GM19455 (cell line): ENCODE results near the gene TMEM184B.

Experiments
- ATAC-seq: cut with Tn5 transposase; IDR thresholded peaks from one replicate; pipeline ENCODE4 v1.9.1; 2021; ENCODE audit not compliant: unreplicated experiment

Gene TMEM184B

DNA sequence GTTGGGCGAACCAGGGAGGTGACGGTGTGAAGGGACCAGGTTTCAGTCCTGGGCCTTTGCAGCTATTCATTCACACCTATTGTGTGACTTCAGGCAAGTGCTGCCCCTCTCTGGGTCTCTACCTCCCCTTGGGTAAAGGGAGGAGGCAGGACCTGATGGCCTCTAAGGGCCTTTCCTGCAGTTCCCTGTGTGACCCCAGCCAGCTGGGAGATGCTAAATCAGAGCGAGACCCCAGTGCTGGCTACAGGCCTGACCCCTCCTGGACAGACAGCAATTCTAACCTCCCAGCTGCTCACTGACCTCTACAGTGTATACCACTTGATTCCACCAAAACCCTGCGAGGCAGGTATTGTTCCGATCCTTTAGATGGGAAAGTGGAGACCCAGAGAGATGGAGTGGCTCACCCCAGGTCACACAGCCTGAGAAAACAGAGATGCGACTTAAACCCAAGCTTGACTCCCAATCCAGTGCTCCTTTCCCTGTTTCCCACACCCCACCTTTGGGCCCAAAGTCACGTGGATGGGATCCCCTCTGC lies 64.8 kb downstream of the TMEM184B start:
- ATAC-seq: no peak

- no peak for ATAC-seq
Observed at GRCh38 chr22:38205261-38206128, 67.3 kb downstream of the TMEM184B start.

- no peak for ATAC-seq
Observed at GRCh38 chr22:38204784-38205183, 68.0 kb downstream of the TMEM184B start.

DNA sequence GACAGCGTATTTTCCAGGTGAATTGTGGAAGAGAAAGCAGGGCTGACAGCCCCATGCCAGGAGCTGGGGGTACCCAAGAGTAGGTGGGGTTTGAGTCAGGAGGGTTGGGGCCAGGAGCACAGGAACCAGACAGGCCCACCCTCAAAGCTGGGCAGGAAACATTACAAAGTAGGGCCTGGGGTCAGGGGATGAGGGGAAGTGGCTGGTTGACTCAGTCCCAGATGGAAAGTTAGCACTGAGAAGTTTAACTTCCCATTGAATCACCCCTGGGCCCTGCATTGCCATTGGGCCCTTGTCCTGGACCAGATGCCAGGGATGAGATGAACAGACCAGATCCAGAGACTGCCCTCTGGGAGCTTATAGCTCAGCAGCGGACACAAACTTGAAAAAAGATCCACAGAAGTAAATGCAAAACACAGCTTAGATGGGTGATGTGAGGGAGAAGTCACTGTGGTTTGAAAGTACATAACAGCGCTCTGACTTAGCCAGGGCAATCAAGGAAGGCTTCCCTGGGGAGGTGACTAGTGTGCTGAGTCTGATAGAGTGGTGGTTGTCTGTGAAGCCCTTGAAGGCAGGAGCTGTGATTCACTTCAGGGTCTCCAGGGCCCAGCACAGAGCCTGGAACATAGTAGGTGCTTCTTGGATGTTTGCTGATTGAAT lies 68.8 kb downstream of the TMEM184B start:
- no peak for ATAC-seq

DNA sequence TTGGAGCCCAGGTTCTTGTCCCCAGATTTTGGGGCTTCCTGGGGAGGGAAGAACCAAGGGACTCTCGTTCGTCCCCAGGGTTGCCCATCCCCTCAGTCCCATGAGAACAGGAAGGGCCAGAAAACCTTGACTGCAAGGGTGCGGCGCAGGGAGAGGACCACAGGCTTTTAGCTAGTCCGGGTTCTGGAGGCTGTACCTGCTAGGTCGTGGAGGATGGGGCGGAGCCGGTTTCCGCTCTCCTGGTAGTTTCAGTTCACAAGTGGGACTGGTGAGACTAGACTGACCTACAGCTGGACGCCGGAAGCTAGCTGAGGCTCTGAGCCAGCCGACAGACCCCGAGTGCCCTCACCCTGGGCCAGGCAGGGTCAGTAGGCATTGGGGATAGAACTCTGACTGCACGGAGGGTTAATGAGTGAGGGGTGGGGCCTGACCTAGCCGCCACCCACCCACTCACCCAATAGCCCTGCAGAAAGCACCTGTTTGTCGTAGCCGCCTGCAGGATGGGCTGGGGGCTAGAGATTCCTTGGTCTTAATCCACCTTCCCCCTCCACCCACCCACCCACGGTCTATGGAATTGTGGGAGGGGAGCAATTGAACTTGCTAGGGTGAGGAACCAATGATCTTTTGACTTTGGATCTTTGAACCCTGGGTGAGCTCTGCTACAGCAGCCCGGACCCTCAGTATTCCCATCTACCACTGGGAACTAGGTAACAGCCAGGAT lies 69.6 kb downstream of the TMEM184B start:
- no peak for ATAC-seq

GRCh38 chr22:38202437-38203089 lies 70.2 kb downstream of the TMEM184B start:
- peak; percentile 10 for ATAC-seq

- ATAC-seq: peak; percentile 56
Observed at GRCh38 chr22:38201711-38202436, 70.9 kb downstream of the TMEM184B start, which contains the start of gene MAFF. TSS of gene MAFF (plus strand) at chr22:38201994. CDS start at chr22:38213854, 11,860 bp downstream.

- no peak for ATAC-seq
Observed at GRCh38 chr22:38201371-38201710, 71.5 kb downstream of the TMEM184B start.

DNA sequence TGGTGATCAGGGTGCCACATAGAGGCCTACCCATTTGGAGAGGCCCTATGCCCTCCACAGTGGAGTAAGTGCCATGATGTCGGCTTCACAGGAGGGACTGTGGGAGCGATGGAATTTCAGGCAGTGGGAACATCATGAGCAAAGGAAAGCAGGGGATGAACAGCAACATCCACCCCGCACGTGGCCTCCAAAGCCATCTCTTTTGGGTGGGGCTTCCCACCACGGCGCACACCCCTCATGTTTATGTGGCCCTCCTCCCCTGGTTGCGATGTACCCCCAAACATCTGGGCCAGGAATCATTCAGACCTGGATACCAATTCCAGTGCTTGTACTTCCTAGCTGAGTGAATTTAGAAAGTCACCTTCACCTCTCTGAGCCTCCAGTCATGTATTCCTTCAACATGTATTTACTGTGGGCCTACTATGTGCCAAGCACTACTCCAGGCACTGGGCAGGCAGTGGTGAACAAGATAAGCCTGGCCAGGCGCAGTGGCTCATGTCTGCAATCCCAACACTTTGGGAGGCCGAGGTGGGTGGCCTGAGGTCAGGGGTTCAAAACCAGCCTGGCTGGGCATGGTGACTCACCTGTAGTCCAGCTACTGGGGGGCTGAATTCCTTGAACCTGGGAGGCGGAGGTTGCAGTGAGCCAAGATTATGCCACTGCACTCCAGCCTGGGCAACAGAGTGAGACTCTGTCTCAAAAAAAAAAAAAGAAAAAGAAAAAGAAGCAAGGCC lies 72.8 kb downstream of the TMEM184B start:
- no peak for ATAC-seq

- ATAC-seq: no peak
Observed at GRCh38 chr22:38196791-38197419, 75.9 kb downstream of the TMEM184B start.

GRCh38 chr22:38193580-38193979 lies 79.2 kb downstream of the TMEM184B start:
- ATAC-seq: no peak

GRCh38 chr22:38192475-38192863 lies 80.3 kb downstream of the TMEM184B start:
- no peak for ATAC-seq

DNA sequence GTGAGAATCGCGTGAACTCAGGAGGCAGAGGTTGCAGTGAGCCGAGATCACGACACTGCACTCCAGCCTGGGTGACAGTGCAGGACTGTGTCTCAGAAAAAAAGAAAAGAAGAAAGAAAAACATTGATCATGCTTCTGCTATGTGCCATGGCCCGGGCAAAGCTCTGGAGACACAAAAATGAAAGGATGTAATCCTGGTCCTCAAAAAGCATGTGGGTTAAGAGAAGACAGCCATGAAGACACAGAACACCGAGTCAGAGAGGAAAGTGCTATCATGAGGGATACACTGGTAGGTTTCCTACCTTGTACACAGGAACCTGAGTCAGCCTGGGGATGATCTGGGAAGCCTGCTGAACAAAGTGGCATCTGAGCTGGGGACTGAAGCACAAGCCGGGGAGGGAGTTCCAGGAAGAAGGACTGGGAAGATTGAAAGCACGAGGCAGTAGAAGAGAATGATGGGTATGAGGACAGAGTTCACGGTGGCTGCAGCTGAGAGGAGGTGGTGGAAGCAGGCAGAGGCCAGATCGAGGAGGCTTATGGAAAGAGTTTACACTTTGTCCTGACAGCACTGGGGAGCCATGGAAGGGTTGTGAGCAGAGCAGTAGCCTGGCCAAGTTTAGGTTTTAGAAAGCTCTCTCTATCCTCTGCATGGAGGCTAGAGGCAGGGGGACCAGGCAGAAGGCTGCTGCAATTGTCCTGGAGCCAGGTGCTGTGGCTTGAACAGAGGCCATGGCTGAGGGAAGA lies 80.9 kb downstream of the TMEM184B start:
- no peak for ATAC-seq

DNA sequence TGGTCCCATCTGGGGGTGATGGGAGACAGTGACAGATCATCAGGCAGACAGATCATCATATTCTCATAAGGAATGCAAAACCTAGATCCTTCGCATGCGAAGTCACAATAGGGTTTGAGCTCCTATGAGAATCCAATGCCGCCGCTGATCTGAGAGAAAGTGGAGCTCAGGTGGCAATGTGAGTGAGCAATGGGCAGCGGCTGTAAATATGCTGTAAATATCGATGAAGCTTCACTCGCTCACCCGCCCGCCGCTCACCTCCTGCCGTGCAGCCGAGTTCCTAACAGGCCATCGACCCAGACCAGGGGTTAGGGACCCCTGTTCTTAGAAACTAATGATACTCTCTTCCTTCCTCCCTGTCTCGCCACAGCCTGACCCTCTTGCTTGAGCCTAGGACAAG lies 81.8 kb downstream of the TMEM184B start:
- ATAC-seq: no peak

- ATAC-seq: no peak
Observed at GRCh38 chr22:38190581-38190980, 82.2 kb downstream of the TMEM184B start.

- no peak for ATAC-seq
Observed at GRCh38 chr22:38189104-38189503, 83.7 kb downstream of the TMEM184B start.

DNA sequence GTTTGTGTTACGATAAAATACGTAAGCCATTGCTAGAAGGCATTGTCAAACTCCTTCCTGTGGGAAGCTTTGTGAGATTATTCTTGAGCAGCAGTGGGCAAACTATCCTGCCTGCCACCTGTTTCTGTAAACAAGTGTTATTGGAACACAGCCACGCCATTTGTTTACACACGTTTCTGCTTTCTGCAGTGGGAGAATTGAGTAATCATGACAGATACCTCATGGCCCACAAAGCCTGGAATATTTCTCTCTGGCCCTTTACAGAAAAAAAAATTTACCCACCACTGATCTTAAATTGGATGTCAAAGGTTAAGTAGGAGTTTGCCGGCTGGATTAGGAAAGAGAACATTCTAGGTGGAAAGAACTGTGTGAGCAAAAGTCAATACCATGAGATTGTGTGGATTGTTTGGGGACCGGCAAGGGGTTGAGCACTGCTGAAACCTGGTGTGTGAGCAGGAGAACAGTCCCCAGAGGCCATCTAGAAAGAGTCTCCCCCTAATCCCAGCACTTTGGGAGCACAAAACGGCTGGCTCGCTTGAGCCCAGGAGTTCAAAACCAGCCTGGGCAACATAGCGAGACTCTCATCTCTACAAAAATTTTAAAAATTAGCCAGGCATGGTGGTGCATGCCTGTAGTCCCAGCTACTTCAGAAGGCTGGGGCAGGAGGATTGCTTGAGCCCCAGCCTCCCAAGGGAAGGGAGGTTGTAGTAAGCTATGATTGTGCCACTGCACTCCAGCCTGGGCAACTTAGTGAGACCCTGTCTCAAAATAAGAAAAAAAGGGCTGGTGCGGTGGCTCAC lies 85.2 kb downstream of the TMEM184B start:
- ATAC-seq: no peak

GRCh38 chr22:38186429-38186828 lies 86.4 kb downstream of the TMEM184B start:
- no peak for ATAC-seq
